Measurements from ENCODE around the gene ROBO1.

The ROBO1 gene

DNA sequence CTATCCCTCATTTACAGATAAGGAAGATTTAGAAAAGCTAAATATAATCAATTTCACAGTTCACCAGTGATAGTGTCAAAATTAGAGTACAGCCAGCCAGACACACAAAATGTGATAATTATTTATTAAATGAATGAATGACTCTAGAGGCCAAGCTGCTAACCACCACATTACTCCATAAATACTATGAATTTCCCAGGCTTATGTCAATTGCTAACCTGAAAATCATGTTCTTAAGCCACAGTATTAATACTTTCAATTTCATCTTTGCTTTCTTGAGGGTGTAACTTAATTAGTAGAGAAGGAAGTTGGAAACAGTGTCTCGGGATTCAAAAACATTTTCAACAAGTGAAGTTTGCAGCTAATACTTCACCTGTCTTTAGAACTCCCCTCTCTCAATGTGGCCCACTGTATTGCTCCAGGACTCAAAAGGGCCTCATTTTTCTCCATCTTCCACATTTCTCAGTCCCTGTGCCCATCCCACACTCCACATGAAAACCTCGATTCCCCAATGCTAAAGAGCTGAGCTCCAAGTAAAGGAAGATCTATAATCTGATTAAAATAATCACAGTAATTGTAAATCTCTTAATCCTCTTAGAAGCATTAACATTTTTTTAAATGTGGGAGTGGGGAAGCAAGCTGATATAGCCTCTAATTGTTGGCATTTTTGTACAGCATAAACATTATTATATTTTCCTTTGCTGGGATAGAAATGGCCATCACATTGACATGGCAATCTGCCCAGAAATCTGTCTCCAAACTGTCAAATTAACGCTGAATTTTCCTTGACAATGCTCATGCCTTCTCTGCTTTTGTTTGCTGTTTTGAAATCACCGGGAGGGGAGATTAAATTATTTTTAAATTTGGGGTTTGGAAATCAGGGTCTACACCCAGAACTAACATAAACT lies 765.1 kb downstream of the ROBO1 start:
- H3K4me1 Mint-ChIP-seq, result no peaks in the 10 kb centered on the region
- DNase-seq, result no peak
- ATAC-seq, result no peak
- H3K9me3 Mint-ChIP-seq, result peaks cover 16% of the 10 kb centered on the region
- H3K27me3 Mint-ChIP-seq, result no peaks in the 10 kb centered on the region
- H3K36me3 Mint-ChIP-seq (ENCODE audit: low read depth), result no peaks in the 10 kb centered on the region
- no peak overlapping the region for H3K4me3 Mint-ChIP-seq
- no peak overlapping the region for H3K27ac Mint-ChIP-seq

GRCh38 chr3:79001255-79001654 lies 766.5 kb downstream of the ROBO1 start:
- Mint-ChIP-seq H3K9me3 (peaks cover 29% of the 10 kb centered on the region), H3K4me3 (no peak overlapping the region), H3K27me3 (no peaks in the 10 kb centered on the region), H3K27ac (no peak overlapping the region), H3K36me3 (ENCODE audit: low read depth) (no peaks in the 10 kb centered on the region), H3K4me1 (no peaks in the 10 kb centered on the region)
- ATAC-seq, result no peak
- no peak for DNase-seq

- Mint-ChIP-seq H3K27me3 (no peaks in the 10 kb centered on the region), H3K4me1 (no peaks in the 10 kb centered on the region), H3K27ac (no peak overlapping the region), H3K4me3 (no peak overlapping the region), H3K36me3 (ENCODE audit: low read depth) (no peaks in the 10 kb centered on the region), H3K9me3 (peaks cover 26% of the 10 kb centered on the region)
- no peak for DNase-seq
- no peak for ATAC-seq
Measured at GRCh38 chr3:78999139-78999538, 768.7 kb downstream of the ROBO1 start.

DNA sequence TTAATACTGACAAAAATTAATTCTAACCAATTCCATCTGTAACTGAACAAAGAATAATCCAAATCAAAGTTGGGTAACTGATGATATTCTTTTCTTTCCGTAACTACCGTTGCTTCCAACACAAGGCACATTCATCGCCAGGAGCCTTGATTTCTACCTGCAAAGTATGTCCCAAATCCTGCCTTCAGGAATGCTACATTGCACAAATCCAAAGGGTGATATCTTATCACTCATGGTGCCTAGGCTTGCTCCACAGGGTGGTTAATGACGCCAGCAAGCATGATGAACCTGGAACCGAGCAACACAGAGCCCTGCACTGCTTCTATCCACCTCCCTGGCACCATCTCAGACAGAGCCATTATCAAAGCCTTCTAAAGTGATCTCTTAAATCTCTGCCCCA lies 772.7 kb downstream of the ROBO1 start:
- no peak overlapping the region for H3K4me3 Mint-ChIP-seq
- H3K27ac Mint-ChIP-seq, result no peak overlapping the region
- DNase-seq (no peak), ATAC-seq (no peak)
- no peaks in the 10 kb centered on the region for H3K4me1 Mint-ChIP-seq
- H3K36me3 Mint-ChIP-seq (ENCODE audit: low read depth), result no peaks in the 10 kb centered on the region
- peaks cover 30% of the 10 kb centered on the region for H3K9me3 Mint-ChIP-seq
- H3K27me3 Mint-ChIP-seq, result no peaks in the 10 kb centered on the region

DNA sequence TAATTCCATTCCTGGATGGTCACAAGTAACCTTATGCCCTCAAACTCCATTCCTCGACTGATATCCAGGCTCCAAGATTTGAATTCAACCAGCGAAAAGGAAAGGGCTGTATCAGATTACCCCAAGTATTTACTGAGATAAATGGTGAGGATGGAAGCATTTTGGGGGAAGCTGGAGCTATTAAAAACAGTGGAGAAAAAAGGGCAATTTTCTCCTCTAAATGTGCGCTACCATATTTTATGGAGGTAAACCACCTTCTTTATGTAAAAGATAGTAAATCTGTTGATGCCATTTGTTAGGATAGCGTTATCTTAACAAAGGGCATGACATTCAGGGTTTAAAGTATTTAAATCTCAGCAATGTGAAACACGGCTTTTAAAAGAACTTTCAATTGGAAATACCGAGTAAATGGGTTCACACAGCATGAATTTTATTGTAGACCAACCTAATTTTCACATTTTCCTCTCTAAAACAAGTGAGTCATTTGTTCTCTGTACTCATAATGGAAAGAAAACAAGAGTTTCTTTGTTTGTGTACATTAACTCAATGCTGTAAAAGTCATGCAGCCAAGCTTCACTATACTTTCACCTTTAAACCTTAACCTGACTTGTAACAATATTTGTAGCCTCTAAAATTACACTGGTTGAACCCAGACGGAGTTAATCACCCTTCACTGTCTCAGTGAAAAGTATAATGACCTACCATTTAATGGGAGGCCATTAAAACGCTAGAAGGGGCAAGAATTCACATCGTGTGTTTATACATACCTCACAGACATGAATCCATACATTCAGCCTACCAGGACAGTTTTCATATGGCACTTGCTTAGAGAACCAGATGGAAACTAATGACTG lies 773.4 kb downstream of the ROBO1 start:
- Mint-ChIP-seq H3K36me3 (ENCODE audit: low read depth) (no peaks in the 10 kb centered on the region), H3K27ac (no peak overlapping the region), H3K27me3 (no peaks in the 10 kb centered on the region), H3K4me3 (no peak overlapping the region), H3K9me3 (peaks cover 29% of the 10 kb centered on the region), H3K4me1 (no peaks in the 10 kb centered on the region)
- DNase-seq (no peak), ATAC-seq (no peak)

DNA sequence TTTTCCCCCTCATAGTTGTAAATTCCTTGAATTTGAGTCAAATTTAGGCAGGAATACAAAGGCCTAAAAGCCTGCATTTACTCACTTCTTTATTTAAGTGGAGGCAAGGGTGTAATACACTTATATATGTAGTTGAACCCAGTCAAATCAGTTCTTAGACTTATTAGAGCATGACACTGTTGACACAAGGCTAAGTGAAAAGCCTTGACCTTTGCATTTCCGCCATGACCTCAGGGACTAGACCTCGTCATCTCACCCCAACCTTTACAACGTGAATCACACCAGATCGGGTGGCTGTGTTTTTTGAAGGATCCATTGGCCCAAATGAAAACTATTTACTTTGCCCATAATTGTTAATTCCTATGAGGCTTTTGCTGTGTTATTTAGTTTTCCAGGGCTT lies 774.4 kb downstream of the ROBO1 start:
- DNase-seq, result no peak
- peaks cover 21% of the 10 kb centered on the region for H3K9me3 Mint-ChIP-seq
- H3K36me3 Mint-ChIP-seq (ENCODE audit: low read depth), result no peaks in the 10 kb centered on the region
- H3K27ac Mint-ChIP-seq, result no peak overlapping the region
- no peak for ATAC-seq
- H3K4me3 Mint-ChIP-seq, result no peak overlapping the region
- H3K27me3 Mint-ChIP-seq, result no peaks in the 10 kb centered on the region
- no peaks in the 10 kb centered on the region for H3K4me1 Mint-ChIP-seq

GRCh38 chr3:78992830-78993229 lies 775.0 kb downstream of the ROBO1 start:
- DNase-seq, result no peak
- no peak for ATAC-seq
- H3K27me3 Mint-ChIP-seq, result no peaks in the 10 kb centered on the region
- peaks cover 20% of the 10 kb centered on the region for H3K9me3 Mint-ChIP-seq
- H3K36me3 Mint-ChIP-seq (ENCODE audit: low read depth), result no peaks in the 10 kb centered on the region
- H3K4me3 Mint-ChIP-seq, result no peak overlapping the region
- H3K27ac Mint-ChIP-seq, result no peak overlapping the region
- no peaks in the 10 kb centered on the region for H3K4me1 Mint-ChIP-seq

DNA sequence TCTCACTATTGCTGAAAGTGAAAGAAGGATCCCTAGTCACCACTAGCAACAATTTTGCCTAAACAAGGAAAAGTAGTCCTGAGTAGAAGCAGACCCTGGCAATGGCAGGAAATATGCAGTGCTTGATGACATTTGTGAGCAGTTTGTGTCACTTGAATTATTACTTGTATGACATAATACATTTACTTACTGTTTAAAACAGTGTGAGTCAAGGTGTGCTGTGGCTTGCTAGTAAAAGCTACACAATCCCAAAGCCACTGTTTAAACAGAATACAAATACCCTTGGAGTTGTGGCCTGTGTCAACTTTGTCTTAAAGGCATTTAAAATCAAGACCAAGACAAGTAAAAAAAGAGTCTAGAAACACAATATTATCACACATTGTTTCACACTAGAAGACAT lies 775.4 kb downstream of the ROBO1 start:
- Mint-ChIP-seq H3K27me3 (no peaks in the 10 kb centered on the region), H3K9me3 (peaks cover 16% of the 10 kb centered on the region), H3K36me3 (ENCODE audit: low read depth) (no peaks in the 10 kb centered on the region), H3K27ac (no peak overlapping the region), H3K4me3 (no peak overlapping the region), H3K4me1 (no peaks in the 10 kb centered on the region)
- ATAC-seq (no peak), DNase-seq (no peak)

GRCh38 chr3:78991656-78992055 lies 776.1 kb downstream of the ROBO1 start:
- no peak for ATAC-seq
- no peaks in the 10 kb centered on the region for H3K36me3 Mint-ChIP-seq (ENCODE audit: low read depth)
- no peak overlapping the region for H3K27ac Mint-ChIP-seq
- no peak for DNase-seq
- H3K4me3 Mint-ChIP-seq, result no peak overlapping the region
- H3K4me1 Mint-ChIP-seq, result no peaks in the 10 kb centered on the region
- H3K27me3 Mint-ChIP-seq, result no peaks in the 10 kb centered on the region
- peaks cover 10% of the 10 kb centered on the region for H3K9me3 Mint-ChIP-seq

DNA sequence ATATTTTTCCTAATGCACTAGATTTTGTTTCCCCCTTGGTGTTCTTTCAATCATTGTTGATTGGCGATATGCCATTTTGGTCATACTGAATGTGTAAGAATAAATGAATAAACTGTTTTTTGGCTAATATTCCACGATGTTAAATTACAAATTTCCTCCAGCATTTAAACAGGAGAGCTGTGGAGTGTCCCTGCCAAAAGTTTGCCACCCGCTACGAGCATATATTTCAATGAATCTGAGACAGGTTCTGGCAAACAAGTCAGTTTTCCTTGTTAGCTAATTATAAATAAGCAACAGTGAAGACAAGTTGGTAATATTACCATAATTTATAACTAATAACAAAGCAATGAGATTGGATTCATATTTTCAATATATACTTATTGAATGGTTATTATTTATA lies 777.6 kb downstream of the ROBO1 start:
- Mint-ChIP-seq H3K27me3 (no peaks in the 10 kb centered on the region), H3K9me3 (peaks cover 5% of the 10 kb centered on the region), H3K4me1 (no peaks in the 10 kb centered on the region), H3K4me3 (no peak overlapping the region), H3K27ac (no peak overlapping the region), H3K36me3 (ENCODE audit: low read depth) (no peaks in the 10 kb centered on the region)
- DNase-seq (no peak), ATAC-seq (no peak)

DNA sequence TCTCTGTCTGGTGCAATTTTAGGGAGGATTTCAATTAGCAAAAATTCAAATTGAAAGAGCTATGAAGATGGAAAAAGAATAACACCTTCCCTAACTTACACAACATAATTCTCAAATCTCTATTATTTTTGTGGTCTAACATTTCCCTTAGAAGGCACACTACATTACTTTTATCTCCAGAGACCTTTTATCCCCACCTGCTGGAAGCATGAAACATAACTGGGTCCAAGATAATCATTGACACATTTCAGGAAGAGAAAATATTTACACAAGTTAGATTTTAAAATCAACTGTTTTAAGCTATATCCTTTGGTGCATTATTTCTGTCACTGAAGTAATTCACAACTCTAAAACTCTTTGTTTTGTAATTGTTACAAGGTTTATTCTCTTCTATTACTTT lies 779.5 kb downstream of the ROBO1 start:
- H3K27me3 Mint-ChIP-seq, result no peaks in the 10 kb centered on the region
- no peak overlapping the region for H3K4me3 Mint-ChIP-seq
- no peak for ATAC-seq
- H3K36me3 Mint-ChIP-seq (ENCODE audit: low read depth), result no peaks in the 10 kb centered on the region
- no peak for DNase-seq
- no peaks in the 10 kb centered on the region for H3K4me1 Mint-ChIP-seq
- no peak overlapping the region for H3K27ac Mint-ChIP-seq
- H3K9me3 Mint-ChIP-seq, result peaks cover 5% of the 10 kb centered on the region

DNA sequence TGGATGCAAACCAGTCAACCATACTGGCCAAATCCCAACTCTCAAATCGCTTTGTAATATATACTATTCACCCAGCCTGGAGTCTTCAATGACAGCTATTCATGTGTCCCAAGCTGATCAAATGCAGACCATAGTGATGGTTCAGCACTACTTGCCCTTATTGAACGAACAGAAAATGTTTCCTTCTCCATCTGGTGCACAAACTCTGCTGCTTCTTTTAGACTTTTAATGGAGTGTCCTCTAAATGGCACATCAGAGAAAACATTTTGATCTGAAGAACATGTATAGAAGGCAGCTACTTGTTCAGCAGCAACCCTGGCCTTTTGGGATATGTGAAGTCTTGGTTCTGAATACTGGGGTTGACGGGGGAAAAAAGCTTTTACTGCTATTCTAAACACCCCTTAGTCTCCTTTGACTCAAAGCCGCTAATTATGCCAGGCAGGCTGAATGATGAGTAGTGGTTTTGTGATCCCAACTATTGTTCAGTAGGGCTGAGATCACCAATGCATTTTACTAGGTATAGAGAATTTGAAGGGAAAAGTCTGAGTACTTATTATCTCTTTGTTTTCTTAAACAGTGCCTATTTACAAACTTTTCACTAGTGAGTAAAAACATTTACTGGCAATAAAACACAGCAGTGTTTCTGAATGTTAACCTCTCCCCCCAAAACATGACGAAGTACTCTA lies 781.2 kb downstream of the ROBO1 start:
- Mint-ChIP-seq H3K27ac (no peak overlapping the region), H3K27me3 (no peaks in the 10 kb centered on the region), H3K36me3 (ENCODE audit: low read depth) (no peaks in the 10 kb centered on the region), H3K4me3 (no peak overlapping the region), H3K9me3 (peaks cover 2% of the 10 kb centered on the region), H3K4me1 (no peaks in the 10 kb centered on the region)
- ATAC-seq (no peak), DNase-seq (no peak)

DNA sequence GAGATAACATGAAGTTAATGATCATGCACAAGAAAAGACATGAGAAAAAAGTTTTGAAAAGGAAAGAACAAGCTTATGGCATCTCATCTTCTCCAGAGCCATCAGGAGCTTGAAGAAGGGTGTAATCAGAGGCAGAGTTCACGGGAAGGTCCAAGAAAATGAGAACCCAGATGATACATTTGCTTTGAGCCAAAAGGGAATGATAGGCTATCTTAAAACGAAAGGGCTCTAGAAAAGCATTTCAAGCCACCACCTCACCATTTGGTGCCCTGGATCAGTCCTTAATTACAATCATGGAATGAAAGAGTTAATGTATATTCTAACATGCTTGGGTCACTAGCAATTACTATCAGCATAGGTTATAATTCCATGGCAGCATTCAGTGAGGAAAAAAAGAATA lies 781.8 kb downstream of the ROBO1 start:
- ATAC-seq (no peak), DNase-seq (no peak)
- Mint-ChIP-seq H3K4me1 (no peaks in the 10 kb centered on the region), H3K27ac (no peak overlapping the region), H3K4me3 (no peak overlapping the region), H3K9me3 (no peaks in the 10 kb centered on the region), H3K27me3 (no peaks in the 10 kb centered on the region), H3K36me3 (ENCODE audit: low read depth) (no peaks in the 10 kb centered on the region)

DNA sequence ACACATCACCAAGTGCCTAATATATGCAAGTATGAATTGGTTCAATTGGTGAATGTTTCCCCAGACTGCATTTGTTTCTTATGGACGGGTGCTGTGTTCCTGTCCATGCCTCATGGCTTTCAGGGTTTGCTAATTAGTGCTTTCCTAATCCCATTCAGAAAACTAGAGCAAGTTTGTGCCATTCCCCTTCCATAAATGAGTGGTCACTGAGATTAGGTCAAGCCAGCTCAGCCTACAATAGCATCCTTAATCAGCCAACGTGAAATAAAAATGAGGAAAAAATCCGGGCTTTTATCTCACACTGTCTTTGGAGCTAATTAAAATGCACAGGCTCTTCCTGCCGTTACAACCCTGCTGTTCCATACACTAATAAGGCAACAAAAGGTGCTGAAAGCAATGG lies 788.8 kb downstream of the ROBO1 start:
- no peak for DNase-seq
- H3K27ac Mint-ChIP-seq, result no peak overlapping the region
- no peak for ATAC-seq
- H3K4me3 Mint-ChIP-seq, result no peak overlapping the region
- H3K4me1 Mint-ChIP-seq, result no peaks in the 10 kb centered on the region
- H3K9me3 Mint-ChIP-seq, result no peaks in the 10 kb centered on the region
- no peaks in the 10 kb centered on the region for H3K36me3 Mint-ChIP-seq (ENCODE audit: low read depth)
- no peaks in the 10 kb centered on the region for H3K27me3 Mint-ChIP-seq

DNA sequence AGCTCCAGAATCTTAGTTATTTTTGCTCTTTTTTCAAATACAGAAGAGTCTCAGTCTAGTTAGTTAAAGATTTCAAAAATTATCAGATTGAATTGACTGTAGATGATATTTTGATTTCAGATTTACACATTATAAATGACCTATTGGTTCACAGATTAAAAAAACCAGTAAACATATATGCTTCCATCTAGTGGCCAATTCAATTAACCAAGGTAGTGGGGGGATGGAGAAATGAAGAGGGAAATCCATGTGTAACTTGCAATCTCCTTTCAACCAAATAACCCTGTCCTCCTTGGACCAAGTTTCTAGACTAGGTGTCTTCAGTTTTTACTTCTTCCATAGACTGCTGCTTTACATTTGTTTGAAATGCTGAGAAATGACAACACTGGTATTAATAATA lies 789.8 kb downstream of the ROBO1 start:
- no peak for DNase-seq
- Mint-ChIP-seq H3K4me1 (no peaks in the 10 kb centered on the region), H3K27ac (no peak overlapping the region), H3K27me3 (no peaks in the 10 kb centered on the region), H3K9me3 (peaks cover 3% of the 10 kb centered on the region), H3K4me3 (no peak overlapping the region), H3K36me3 (ENCODE audit: low read depth) (no peaks in the 10 kb centered on the region)
- no peak for ATAC-seq
